ENCODE results near the gene ANKS3. TPM values are rescaled to one million over a fixed set of nuclear protein-coding genes. Genes with fewer than 3 reads are reported as not detected.

The ANKS3 gene
- total and polyA plus RNA-seq, 2 donors (not counting 3 experiments of a cell fraction or from before 2014, with no cell fraction given), result 13.9 to 24.0 TPM

- no peaks in the 10 kb centered on the region for H3K27me3 ChIP-seq (ENCODE audit: control insufficient read depth in 2 of 2, insufficient read depth in 2 of 2, low read length in 2 of 2)
- H3K79me2 ChIP-seq (ENCODE audit: control insufficient read depth, insufficient read depth, low read length), result no peaks in the 10 kb centered on the region
- H3K9me3 ChIP-seq (replicated peaks; ENCODE audit: control insufficient read depth, insufficient read depth, low read length), result no peaks in the 10 kb centered on the region
- no peak overlapping the region for H3K9ac ChIP-seq (replicated peaks; ENCODE audit: extremely low read depth, insufficient read depth, low read length)
- dilution Hi-C loops (cut with MboI; ENCODE audit: extremely low pct_ligation_motif_present, low sequenced_read_pairs) (no loop called here), intact Hi-C loops (cut with micrococcal nuclease) (no loop called here)
- H3K4me2 ChIP-seq (ENCODE audit: insufficient read depth, low read length), result no peak overlapping the region
- TF ChIP-seq JUN (IDR thresholded peaks at IDR 0.05; ENCODE audit: borderline replicate concordance, insufficient read depth, insufficient read length, low read depth) (no peak), EZH2 (IDR thresholded peaks at IDR 0.05; ENCODE audit: borderline replicate concordance, low read depth, low read length, severe bottlenecking) (no peak), POLR2A (IDR thresholded peaks at IDR 0.05; ENCODE audit: low read depth, low read length) (no peak), CTCF (IDR thresholded peaks at IDR 0.05; ENCODE audit: extremely low read depth in 1 of 2, insufficient read depth in 1 of 2, low read depth in 1 of 2, low read length in 2 of 2) (no peak), MAX (IDR thresholded peaks at IDR 0.05; ENCODE audit: insufficient read depth, insufficient read length) (no peak), GATA2 (IDR thresholded peaks at IDR 0.05; ENCODE audit: insufficient read depth, insufficient read length, low read depth, low read length) (no peak)
- ChIA-PET POLR2A (no interaction called here), CTCF (no interaction called here)
- peaks cover 3 to 17% of the 10 kb centered on the region in 2 experiments for H3K36me3 ChIP-seq (ENCODE audit: control insufficient read depth in 2 of 2, extremely low read depth in 1 of 2, insufficient read depth in 2 of 2, low read length in 2 of 2)
- no peak overlapping the region for H3K27ac ChIP-seq (ENCODE audit: insufficient read depth, low read depth, low read length)
- FAIRE-seq (no peak), DNase-seq (ENCODE audit: low read depth, low spot score) (no peak)
- H2AFZ ChIP-seq (ENCODE audit: low read depth, low read length), result no peak overlapping the region
- no TSS peak for BruUV-seq (replicated peaks)
- no peaks in the 10 kb centered on the region for H4K20me1 ChIP-seq (replicated peaks; ENCODE audit: control insufficient read depth, extremely low read depth, insufficient read depth, low read length)
- H3K9me1 ChIP-seq (replicated peaks; ENCODE audit: control insufficient read depth, extremely low read depth, insufficient read depth, low read length), result no peaks in the 10 kb centered on the region
- no peak overlapping the region for H3K4me3 ChIP-seq (replicated peaks in 1 of 3; ENCODE audit: insufficient read depth in 1 of 3, low read depth in 1 of 3, low read length in 3 of 3)
- H3K4me1 ChIP-seq (ENCODE audit: control insufficient read depth, extremely low read depth, insufficient read depth, low read length), result no peaks in the 10 kb centered on the region
These were observed 14.0 kb upstream of the ANKS3 start for GRCh38 chr16:4747906-4748681.
